Heart left ventricle (tissue), 16 donors: ENCODE data around the gene KPNA4. TPM values are rescaled to one million over a fixed set of nuclear protein-coding genes. Genes with fewer than 3 reads are reported as not detected.

ENCODE experiments used
- ATAC-seq, 4 donors: fragments of 200-7000 bp; cut with Tn5 transposase; one replicate each; pipeline ENCODE4 v1.9.1; 2020 to 2022; ENCODE audit warnings: moderate library complexity in 4 of 4, mild to moderate bottlenecking in 3 of 4, moderate number of reproducible peaks in 1 of 4
- DNase-seq, 5 donors: peaks; one replicate each; pipeline ENCODE4 v3.0.0-alpha.2; 2020
- H3K27ac ChIP-seq, 12 donors: fragments of 200-600 bp; sonication (generic) in 4 of 12; one replicate each; pipeline versions ENCODE4 v1.5.0 to v1.8.0; 2016 to 2022; ENCODE audit warnings: mild to moderate bottlenecking in 2 of 12
- H3K27me3 ChIP-seq, 9 donors: fragments of 200-600 bp; sonication (generic) in 2 of 9; one replicate each; pipeline versions ENCODE4 v1.5.1 to v1.8.0; 2016 to 2022; ENCODE audit warnings: mild to moderate bottlenecking in 3 of 9
- H3K36me3 ChIP-seq, 9 donors: fragments of 200-600 bp; sonication (generic) in 2 of 9; one replicate each; pipeline versions ENCODE4 v1.5.0 to v1.8.0; 2018 to 2022; ENCODE audit warnings: mild to moderate bottlenecking in 2 of 9
- H3K4me1 ChIP-seq, 12 donors: fragments of 200-600 bp; sonication (generic) in 4 of 12; one replicate each; pipeline versions ENCODE4 v1.5.0 to v1.8.0; 2016 to 2022; ENCODE audit warnings: mild to moderate bottlenecking in 3 of 12
- H3K4me3 ChIP-seq, 12 donors: fragments of 200-600 bp; sonication (generic) in 4 of 12; one replicate each; pipeline versions ENCODE4 v1.5.0 to v1.8.0; 2017 to 2022; ENCODE audit warnings: mild to moderate bottlenecking in 9 of 12, moderate library complexity in 4 of 12
- H3K9me3 ChIP-seq, 12 donors: fragments of 200-600 bp; sonication (generic) in 4 of 12; one replicate each; pipeline versions ENCODE4 v1.5.0 to v1.8.0; 2016 to 2022; ENCODE audit warnings: mild to moderate bottlenecking in 1 of 12
- CTCF ChIP-seq, 12 donors: fragments of 200-600 bp; sonication (generic) in 4 of 12; IDR thresholded peaks; one replicate each; pipeline versions ENCODE4 v1.5.0 to v1.8.0; 2018 to 2022; ENCODE audit warnings: antibody characterized with exemption in 12 of 12, mild to moderate bottlenecking in 5 of 12
- POLR2A ChIP-seq, 2 donors: fragments of 450-650 bp; IDR thresholded peaks; one replicate each; pipeline ENCODE4 v1.6.1; 2017; ENCODE audit warnings: antibody characterized with exemption in 2 of 2, mild to moderate bottlenecking in 2 of 2, moderate library complexity in 2 of 2
- WGBS, 4 donors: extraction: QIAGEN DNeasy Blood & Tissue Kit in 2 of 4; methylation state at CpG; one replicate each; pipeline versions ENCODE4 v1.1.5 to v1.1.7; 2013 to 2018; 5-methylcytosine and 5-hydroxymethylcytosine counted together
- intact Hi-C, 10 donors: fragments of 100-400 bp; cut with DNase I; formaldehyde crosslinking; loops; one replicate each; pipeline versions ENCODE4 v1.11.1 to v1.14.2; 2022
- polyA plus RNA-seq, 2 donors: library from polyadenylated mRNA; stranded (reverse); fragments of 200-250 nt; gene quantifications; one replicate each; pipeline ENCODE4 v1.2.3, GENCODE V29; 2013
- total RNA-seq, 9 donors: library from RNA; depleted of rRNA in 2 of 9; stranded (reverse); fragments of >200 nt in 2 of 9; fragmentation: NEBNext Ultra II Directional in 3 of 9; extraction: Animal tissue kit (Norgen Biotek cat#: 25700) in 3 of 9; gene quantifications; one replicate each; pipeline versions ENCODE4 v1.1.0 to v1.2.4, GENCODE V29; 2016 to 2023
- donor health status: ischemic (EF 13 %, LVEDD 7.1; RV severe dilation, severe dysfunction).
- donor health status: healthy with polysubstance abuse.
- donor health status: DM: no; HTN: yes; CAD: no.
- donor health status: DM: no; HTN: no; CAD: no.
- donor health status: ischemic (EF 25% LVEDD 6.9; RV normal size, moderate dysfunction).
- donor health status: ischemic (EF 25% LVEDD 5.7; RV mildly dilated, moderate dysfunction).
- donor health status: healthy.
- donor health status: DM: yes; HTN: yes; CAD: no.
- donor health status: ischemic (EF 35%, LVEDD 5.7; RV mildly dilated, moderate dysfunction).
- donor health status: nonischemic (EF 11% LVEDD 7.7; RV severe dilation, severe dysfunction).
- donor health status: DM: yes; HTN: yes; CAD: no.
- donor health status: PGD.
- donor health status: ischemic (EF 29% LVEDD 5.4; RV normal size, mild dysfunction).
- donor health status: nonischemic (EF 23%, LVEDD 6.1; RV moderate dilation, normal function).

KPNA4 gene
- total and polyA plus RNA-seq, 11 donors, result 29.1 to 198 (median 128) TPM

DNA sequence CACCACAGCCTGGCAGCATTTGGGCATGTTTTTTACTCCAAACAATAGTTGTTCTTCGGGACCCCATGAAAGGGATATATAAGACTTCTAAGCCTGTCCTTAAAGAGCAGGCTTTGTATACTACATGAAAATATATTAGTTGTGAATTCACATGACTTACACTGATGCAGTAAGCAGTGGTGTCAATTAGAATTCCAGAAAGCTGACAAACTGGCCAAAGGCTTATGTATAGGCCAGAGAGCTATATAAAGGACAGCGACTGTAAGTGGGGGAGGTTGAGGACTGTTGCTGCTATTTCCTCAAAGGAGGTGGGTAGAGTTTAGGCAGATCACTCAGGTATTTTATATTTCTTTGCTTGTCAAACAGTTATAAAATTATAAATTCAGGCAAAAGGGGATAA is 24.8 kb downstream of the KPNA4 start:
- DNase-seq (no peak), ATAC-seq (no peak)
- Histone ChIP-seq H3K27ac (no peak overlapping the region), H3K9me3 (no peaks in the 10 kb centered on the region), H3K4me1 (peaks cover 0 to 59% (median 23%) of the 10 kb centered on the region in 12 donors), H3K4me3 (no peak overlapping the region), H3K36me3 (peaks cover 0 to 5% (median 0%) of the 10 kb centered on the region in 9 donors), H3K27me3 (no peaks in the 10 kb centered on the region)
- intact Hi-C loops, result no loop called here
- TF ChIP-seq CTCF (IDR thresholded peaks at IDR 0.05) (no peak), POLR2A (IDR thresholded peaks at IDR 0.05) (no peak)
- WGBS, 4 donors, result 71 to 95% (median 94%) methylated on average over 2 of the region's 2 CpGs

DNA sequence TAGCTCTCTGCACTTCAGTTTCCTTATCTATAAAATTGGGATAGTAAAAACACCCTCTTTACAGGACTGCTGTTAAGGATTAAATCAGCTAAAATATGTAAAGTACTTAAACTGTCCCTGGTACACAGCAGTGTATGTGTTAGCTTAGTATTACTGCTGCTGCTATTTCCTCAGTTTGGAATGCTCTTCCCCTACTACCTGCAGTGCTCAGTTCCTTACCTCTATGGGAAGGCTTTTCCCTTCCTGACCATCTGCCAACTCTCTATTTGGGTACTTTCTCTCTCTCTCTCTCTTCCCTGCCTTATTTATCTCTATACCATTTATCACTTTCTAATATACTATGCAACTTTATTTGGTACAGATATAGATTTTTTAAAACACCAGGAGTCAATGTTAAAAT is 26.5 kb downstream of the KPNA4 start:
- peaks cover 0 to 44% (median 17%) of the 10 kb centered on the region in 12 donors for H3K4me1 ChIP-seq

DNA sequence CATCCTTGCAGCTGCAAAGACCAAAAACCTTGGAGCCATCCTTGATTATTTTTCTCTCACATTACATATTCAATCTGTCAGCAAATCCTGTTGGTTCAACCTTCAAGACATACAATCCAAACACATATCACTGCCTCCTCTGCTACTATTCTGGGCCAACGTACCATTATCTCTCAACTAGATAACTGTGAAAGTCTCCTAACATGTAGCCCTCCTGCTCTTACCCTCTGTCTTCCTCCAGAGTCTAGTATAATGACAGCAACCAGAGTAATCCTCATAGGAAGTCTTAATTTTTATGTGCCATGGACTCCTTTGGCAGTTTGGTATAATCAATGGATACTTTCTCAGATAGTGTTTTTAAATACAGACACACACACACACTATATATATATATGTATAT is 27.6 kb downstream of the KPNA4 start:
- 34 to 50% (median 43%) methylated on average over 1 of the region's 1 CpG for WGBS, 4 donors
- Histone ChIP-seq H3K27me3 (no peaks in the 10 kb centered on the region), H3K4me3 (no peak overlapping the region), H3K27ac (no peak overlapping the region), H3K9me3 (no peaks in the 10 kb centered on the region), H3K36me3 (peaks cover 0 to 28% (median 21%) of the 10 kb centered on the region in 9 donors), H3K4me1 (peaks cover 0 to 35% (median 14%) of the 10 kb centered on the region in 12 donors)
- intact Hi-C loops, result no loop called here
- TF ChIP-seq POLR2A (IDR thresholded peaks at IDR 0.05), result no peak
- no peak for TF ChIP-seq CTCF (IDR thresholded peaks at IDR 0.05)
- ATAC-seq (peak in 1 of 4 donors; percentile 20), DNase-seq (no peak)

More for the DNA sequence above, 26.5 kb downstream of the KPNA4 start:
- intact Hi-C loops, result no loop called here
- Histone ChIP-seq H3K4me3 (no peak overlapping the region), H3K9me3 (no peaks in the 10 kb centered on the region), H3K27me3 (no peaks in the 10 kb centered on the region), H3K27ac (no peak overlapping the region), H3K36me3 (peaks cover 0 to 21% (median 16%) of the 10 kb centered on the region in 9 donors)
- TF ChIP-seq CTCF (IDR thresholded peaks at IDR 0.05), result no peak
- TF ChIP-seq POLR2A (IDR thresholded peaks at IDR 0.05), result no peak
- ATAC-seq, result no peak
- DNase-seq, result no peak

DNA sequence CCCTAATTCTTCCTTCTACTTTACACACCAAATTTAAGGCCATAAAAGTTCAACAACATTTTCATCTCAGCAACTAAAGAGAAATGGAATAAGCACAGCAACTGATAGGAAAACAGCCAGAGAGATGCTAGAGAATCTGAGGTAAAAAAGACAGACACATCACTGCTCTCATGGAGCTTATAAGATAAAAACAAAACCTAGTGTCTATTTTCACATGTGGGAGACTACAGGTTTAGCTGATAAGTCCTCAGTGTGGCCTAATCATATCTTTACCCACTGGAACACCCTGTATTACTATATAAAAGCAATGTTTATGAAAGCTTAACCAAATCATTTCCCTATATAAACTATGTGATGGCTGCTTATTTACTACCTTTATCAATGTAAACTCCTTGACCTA is 33.0 kb downstream of the KPNA4 start:
- TF ChIP-seq CTCF (IDR thresholded peaks at IDR 0.05) (no peak), POLR2A (IDR thresholded peaks at IDR 0.05) (no peak)
- Histone ChIP-seq H3K4me3 (no peak overlapping the region), H3K27me3 (no peaks in the 10 kb centered on the region), H3K36me3 (peaks cover 0 to 79% (median 61%) of the 10 kb centered on the region in 9 donors), H3K4me1 (peaks cover 0 to 7% (median 1%) of the 10 kb centered on the region in 12 donors), H3K27ac (no peak overlapping the region), H3K9me3 (no peaks in the 10 kb centered on the region)
- no peak for ATAC-seq
- no peak for DNase-seq
- intact Hi-C loops, result no loop called here
